Panc1 (cell line): Measurements from ENCODE around the gene PET100. TPM values are rescaled to one million over a fixed set of nuclear protein-coding genes. Genes with fewer than 3 reads are reported as not detected.
A peak's percentile ranks its signal among the peaks of the same experiment; 100 is the strongest.

ENCODE experiments used
- ATAC-seq: fragments of 200-7000 bp; cut with Tn5 transposase; 2 replicates; pipeline ENCODE4 v1.9.1; 2020; ENCODE audit warnings: mild to moderate bottlenecking, moderate library complexity
- BruUV-seq: library from RNA; stranded (reverse); fragments of 400-500 nt; replicated peaks from 2 replicates; lab custom pipeline; 2021; lab: Mats Ljungman, UMichigan
- CTCF ChIA-PET: fragments of 300-600 bp; sonication (Branson Sonifier 250); formaldehyde crosslinking; loops from one replicate; lab custom pipeline; 2022; ENCODE audit warnings: antibody characterized with exemption; lab: Charles Lee
- POLR2A ChIA-PET: fragments of 300-600 bp; sonication (Branson Sonifier 250); formaldehyde crosslinking; loops from one replicate; lab custom pipeline; 2022; ENCODE audit warnings: antibody characterized with exemption; lab: Charles Lee
- DNase-seq: peaks from one replicate; pipeline ENCODE4 v3.0.0-alpha.2; 2010; ENCODE audit warnings: low read depth, low spot score
- H3K27ac ChIP-seq: 2 replicates; pipeline ENCODE4 v1.5.1; 2011; ENCODE audit warnings: mild to moderate bottlenecking, low read length, inconsistent platforms
- H3K27me3 ChIP-seq: fragments of 200-500 bp; sonication (Bioruptor generic); 2 replicates; pipeline ENCODE4 v1.6.0; 2014; ENCODE audit warnings: low read length, inconsistent platforms; ENCODE audit not compliant: control insufficient read depth, insufficient read depth
- H3K36me3 ChIP-seq: fragments of 200-500 bp; sonication (Bioruptor generic); 2 replicates; pipeline ENCODE4 v1.5.1; 2014; ENCODE audit warnings: inconsistent platforms, mild to moderate bottlenecking, low read length, moderate library complexity; ENCODE audit not compliant: control insufficient read depth, insufficient read depth
- H3K4me1 ChIP-seq: 2 replicates; pipeline ENCODE4 v1.5.1; 2011; ENCODE audit warnings: inconsistent platforms, mild to moderate bottlenecking, low read length, moderate library complexity; ENCODE audit not compliant: control insufficient read depth, insufficient read depth
- H3K4me3 ChIP-seq, 2 experiments: 2 replicates each; pipeline ENCODE4 v1.5.1; 2011 to 2012; ENCODE audit warnings: low read depth in 2 of 2, low read length in 2 of 2, mild to moderate bottlenecking in 2 of 2, inconsistent platforms in 1 of 2, moderate library complexity in 1 of 2
- H3K9me3 ChIP-seq: fragments of 200-500 bp; sonication (Bioruptor generic); 2 replicates; pipeline ENCODE4 v1.5.1; 2014; ENCODE audit warnings: low read depth, mild to moderate bottlenecking, inconsistent platforms, low read length, moderate library complexity; ENCODE audit not compliant: control insufficient read depth, insufficient read depth
- POLR2AphosphoS5 ChIP-seq: IDR thresholded peaks from 2 replicates; pipeline ENCODE4 v1.6.1; 2012; ENCODE audit warnings: mild to moderate bottlenecking, low read depth, low read length, moderate library complexity
- SIN3A ChIP-seq: IDR thresholded peaks from 2 replicates; pipeline ENCODE4 v1.6.1; 2012; ENCODE audit warnings: low read depth, mild to moderate bottlenecking, low read length, moderate library complexity, borderline replicate concordance; ENCODE audit not compliant: insufficient read depth
- TCF7L2 ChIP-seq: IDR thresholded peaks from 2 replicates; pipeline ENCODE4 v1.6.1; 2011; ENCODE audit warnings: mild to moderate bottlenecking, low read depth, low read length, inconsistent platforms
- in situ Hi-C: cut with HindIII; loops from 2 replicates; pipeline ENCODE4 v1.10.0; 2016; ENCODE audit warnings: low sequenced_read_pairs, low pct_unique_long_range_greater_than_20kb
- intact Hi-C: fragments of 100-400 bp; cut with micrococcal nuclease; formaldehyde crosslinking; loops from one replicate; pipeline ENCODE4 v1.10.0; 2022; ENCODE audit not compliant: unreplicated experiment
- total RNA-seq: library from RNA; stranded (reverse); gene quantifications from one replicate; pipeline ENCODE4 v1.2.1, GENCODE V29; 2021; ENCODE audit not compliant: unreplicated experiment
- TF ChIP-seq, protein P1 (sequence below), 2 experiments: IDR thresholded peaks; 2 replicates each; pipeline ENCODE4 v1.6.1; 2011 to 2012; ENCODE audit warnings: low read depth in 2 of 2, control low read depth in 1 of 2, low read length in 1 of 2, mild to moderate bottlenecking in 1 of 2, moderate library complexity in 1 of 2; ENCODE audit not compliant: insufficient read depth in 1 of 2
- TF ChIP-seq, protein P2 (sequence below): fragments of 450-650 bp; IDR thresholded peaks from 2 replicates; pipeline ENCODE4 v1.5.1; 2017; ENCODE audit warnings: mild to moderate bottlenecking

Gene PET100
- total RNA-seq, 1 experiment from 2014 or later = 109 TPM

DNA sequence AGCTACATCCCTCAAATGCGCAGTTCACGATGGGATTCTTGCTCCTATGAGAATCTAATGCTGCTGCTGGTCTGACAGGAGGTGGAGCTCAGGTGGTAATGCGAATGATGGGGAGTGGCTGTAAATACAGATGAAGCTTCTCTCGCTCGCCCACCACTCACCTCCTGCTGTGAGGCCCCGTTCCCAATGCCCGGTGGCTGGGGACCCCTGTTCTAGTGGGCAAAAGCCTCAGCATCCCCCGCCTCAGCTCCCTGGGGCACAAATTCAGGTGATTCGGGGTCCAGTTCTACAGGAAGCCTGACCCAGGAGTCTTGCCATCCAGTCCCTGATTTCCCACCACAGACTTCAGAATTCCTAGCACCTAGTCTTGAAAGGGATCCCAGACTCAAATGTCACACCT is 42.9 kb downstream of the PET100 start:
- Histone ChIP-seq H3K27ac (no peak overlapping the region), H3K4me1 (no peaks in the 10 kb centered on the region), H3K36me3 (no peaks in the 10 kb centered on the region), H3K4me3 (no peak overlapping the region), H3K27me3 (no peaks in the 10 kb centered on the region), H3K9me3 (no peaks in the 10 kb centered on the region)
- TF ChIP-seq, protein P1, sequence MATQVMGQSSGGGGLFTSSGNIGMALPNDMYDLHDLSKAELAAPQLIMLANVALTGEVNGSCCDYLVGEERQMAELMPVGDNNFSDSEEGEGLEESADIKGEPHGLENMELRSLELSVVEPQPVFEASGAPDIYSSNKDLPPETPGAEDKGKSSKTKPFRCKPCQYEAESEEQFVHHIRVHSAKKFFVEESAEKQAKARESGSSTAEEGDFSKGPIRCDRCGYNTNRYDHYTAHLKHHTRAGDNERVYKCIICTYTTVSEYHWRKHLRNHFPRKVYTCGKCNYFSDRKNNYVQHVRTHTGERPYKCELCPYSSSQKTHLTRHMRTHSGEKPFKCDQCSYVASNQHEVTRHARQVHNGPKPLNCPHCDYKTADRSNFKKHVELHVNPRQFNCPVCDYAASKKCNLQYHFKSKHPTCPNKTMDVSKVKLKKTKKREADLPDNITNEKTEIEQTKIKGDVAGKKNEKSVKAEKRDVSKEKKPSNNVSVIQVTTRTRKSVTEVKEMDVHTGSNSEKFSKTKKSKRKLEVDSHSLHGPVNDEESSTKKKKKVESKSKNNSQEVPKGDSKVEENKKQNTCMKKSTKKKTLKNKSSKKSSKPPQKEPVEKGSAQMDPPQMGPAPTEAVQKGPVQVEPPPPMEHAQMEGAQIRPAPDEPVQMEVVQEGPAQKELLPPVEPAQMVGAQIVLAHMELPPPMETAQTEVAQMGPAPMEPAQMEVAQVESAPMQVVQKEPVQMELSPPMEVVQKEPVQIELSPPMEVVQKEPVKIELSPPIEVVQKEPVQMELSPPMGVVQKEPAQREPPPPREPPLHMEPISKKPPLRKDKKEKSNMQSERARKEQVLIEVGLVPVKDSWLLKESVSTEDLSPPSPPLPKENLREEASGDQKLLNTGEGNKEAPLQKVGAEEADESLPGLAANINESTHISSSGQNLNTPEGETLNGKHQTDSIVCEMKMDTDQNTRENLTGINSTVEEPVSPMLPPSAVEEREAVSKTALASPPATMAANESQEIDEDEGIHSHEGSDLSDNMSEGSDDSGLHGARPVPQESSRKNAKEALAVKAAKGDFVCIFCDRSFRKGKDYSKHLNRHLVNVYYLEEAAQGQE (IDR thresholded peaks at IDR 0.05; ENCODE audit: insufficient read depth in 1 of 2, low read depth in 2 of 2, low read length in 1 of 2) = no peak
- no peak for TF ChIP-seq POLR2AphosphoS5
- ChIA-PET CTCF (interaction anchor here (0.6 kb wide), 1 partner anchor 348 kb away, joined by 7 read pairs; no protein-coding TSS in a partner anchor), POLR2A (no interaction called here)
- BruUV-seq = no TSS peak
- ATAC-seq = no peak
- intact Hi-C loops = no loop called here
- DNase-seq = no peak
- in situ Hi-C loops = no loop called here

DNA sequence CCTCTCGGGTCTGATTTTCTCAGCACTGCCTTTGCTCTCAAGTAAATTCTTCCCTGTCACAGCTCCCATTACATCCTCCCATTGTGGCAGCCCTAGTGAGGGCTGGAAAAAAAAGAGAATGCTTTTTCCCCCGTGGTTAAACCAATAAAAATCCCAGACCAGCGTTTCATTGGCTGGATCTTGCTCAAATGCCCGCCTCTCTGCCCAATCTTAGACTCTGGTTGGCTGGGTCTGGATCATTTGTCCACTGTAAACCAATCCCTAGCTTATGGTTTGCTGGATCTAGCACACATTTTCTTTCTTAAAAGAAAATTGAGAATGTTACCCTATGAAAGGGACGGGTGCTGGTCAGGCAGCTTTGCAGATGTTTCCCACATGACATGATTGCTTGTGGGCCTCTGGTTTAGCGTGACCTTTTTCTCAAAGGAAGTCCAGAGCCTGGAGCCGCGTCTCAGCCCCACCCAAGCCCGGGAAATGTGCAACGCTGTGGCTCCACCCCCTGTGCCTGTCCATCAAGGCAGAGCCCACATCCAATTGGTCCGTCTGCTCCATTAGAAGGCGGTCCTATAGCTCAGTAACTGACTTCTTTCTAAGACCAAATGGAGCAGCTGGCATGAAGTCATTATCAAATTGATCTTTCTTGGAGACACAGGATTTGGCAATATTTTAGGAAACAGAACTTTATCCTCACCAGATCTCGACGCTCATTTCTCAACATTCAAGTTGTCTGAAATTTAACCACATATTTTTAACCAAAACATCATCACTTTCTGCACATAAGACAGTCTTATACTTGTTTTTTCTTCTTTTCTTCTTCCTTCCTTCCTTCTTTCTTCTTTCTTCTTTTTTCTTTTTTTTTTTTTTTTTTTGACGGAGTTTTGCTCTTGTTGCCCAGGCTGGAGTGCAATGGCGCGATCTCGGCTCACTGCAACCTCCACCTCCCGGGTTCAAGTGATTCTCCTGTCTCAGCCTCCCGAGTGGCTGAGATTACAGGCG is 44.7 kb downstream of the PET100 start:
- no TSS peak for BruUV-seq
- Histone ChIP-seq H3K4me1 (no peaks in the 10 kb centered on the region; the same call in 1 of the 2 replicates), H3K27me3 (no peaks in the 10 kb centered on the region), H3K27ac (no peak overlapping the region), H3K9me3 (no peaks in the 10 kb centered on the region), H3K36me3 (no peaks in the 10 kb centered on the region), H3K4me3 (no peak overlapping the region)
- ChIA-PET CTCF (no interaction called here), POLR2A (interaction anchor here (0.7 to 0.8 kb wide), 2 partner anchors 104 to 770 kb away, joined by 5 to 9 read pairs; no protein-coding TSS in a partner anchor)
- in situ Hi-C loops = no loop called here
- intact Hi-C loops = no loop called here
- ATAC-seq (peak; percentile 77), DNase-seq (no peak)
- TF ChIP-seq TCF7L2 = no peak
- TF ChIP-seq POLR2AphosphoS5 = no peak

DNA sequence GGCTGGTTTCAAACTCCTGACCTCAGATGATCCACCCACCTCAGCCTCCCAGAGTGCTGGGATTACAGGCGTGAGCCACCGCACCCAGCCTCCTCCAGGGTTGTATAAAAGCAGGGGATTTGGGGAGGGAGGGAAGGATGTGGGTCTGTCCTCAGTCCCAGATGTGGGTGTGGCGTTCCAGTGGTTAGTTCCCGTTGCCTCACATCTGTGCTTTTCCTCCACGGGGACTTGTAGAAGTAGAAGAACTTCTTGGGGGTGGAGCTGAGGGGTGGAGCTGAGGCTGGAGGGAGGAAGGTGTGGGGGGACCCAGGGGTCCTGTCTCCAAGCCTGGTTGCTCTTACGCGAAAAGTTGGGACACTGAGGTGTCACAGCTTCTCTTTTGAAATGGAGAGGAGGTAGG is 46.8 kb downstream of the PET100 start:
- CTCF ChIA-PET = interaction anchor here (0.6 kb wide), 1 partner anchor 123 kb away, joined by 10 read pairs; no protein-coding TSS in a partner anchor
- no peaks in the 10 kb centered on the region for H3K27me3 ChIP-seq
- ATAC-seq (no peak), DNase-seq (no peak)
- H3K9me3 ChIP-seq = no peaks in the 10 kb centered on the region
- POLR2A ChIA-PET = no interaction called here
- intact Hi-C loops = no loop called here
- H3K4me3 ChIP-seq = no peak overlapping the region
- H3K36me3 ChIP-seq = no peaks in the 10 kb centered on the region; the same call in 1 of the 2 replicates
- in situ Hi-C loops = no loop called here
- BruUV-seq = no TSS peak
- H3K4me1 ChIP-seq = no peaks in the 10 kb centered on the region; the same call in 1 of the 2 replicates
- TF ChIP-seq, protein P1 (IDR thresholded peaks at IDR 0.05; ENCODE audit: insufficient read depth in 1 of 2, low read depth in 2 of 2, low read length in 1 of 2) = no peak
- TF ChIP-seq SIN3A (no peak), POLR2AphosphoS5 (no peak), TCF7L2 (no peak)
- TF ChIP-seq, protein P2, sequence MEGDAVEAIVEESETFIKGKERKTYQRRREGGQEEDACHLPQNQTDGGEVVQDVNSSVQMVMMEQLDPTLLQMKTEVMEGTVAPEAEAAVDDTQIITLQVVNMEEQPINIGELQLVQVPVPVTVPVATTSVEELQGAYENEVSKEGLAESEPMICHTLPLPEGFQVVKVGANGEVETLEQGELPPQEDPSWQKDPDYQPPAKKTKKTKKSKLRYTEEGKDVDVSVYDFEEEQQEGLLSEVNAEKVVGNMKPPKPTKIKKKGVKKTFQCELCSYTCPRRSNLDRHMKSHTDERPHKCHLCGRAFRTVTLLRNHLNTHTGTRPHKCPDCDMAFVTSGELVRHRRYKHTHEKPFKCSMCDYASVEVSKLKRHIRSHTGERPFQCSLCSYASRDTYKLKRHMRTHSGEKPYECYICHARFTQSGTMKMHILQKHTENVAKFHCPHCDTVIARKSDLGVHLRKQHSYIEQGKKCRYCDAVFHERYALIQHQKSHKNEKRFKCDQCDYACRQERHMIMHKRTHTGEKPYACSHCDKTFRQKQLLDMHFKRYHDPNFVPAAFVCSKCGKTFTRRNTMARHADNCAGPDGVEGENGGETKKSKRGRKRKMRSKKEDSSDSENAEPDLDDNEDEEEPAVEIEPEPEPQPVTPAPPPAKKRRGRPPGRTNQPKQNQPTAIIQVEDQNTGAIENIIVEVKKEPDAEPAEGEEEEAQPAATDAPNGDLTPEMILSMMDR = no peak
- H3K27ac ChIP-seq = no peak overlapping the region
